NAMALWA (cell line): ENCODE data around the gene HAND2.

Experiments
- DNase-seq: peaks from one replicate; pipeline ENCODE4 v3.0.0-alpha.2; 2015; ENCODE audit warnings: low spot score

The HAND2 gene

GRCh38 chr4:173529477-173530325 is at the start of gene HAND2:
TSS of gene HAND2 (minus strand) at chr4:173530229. CDS start at chr4:173529289, 940 bp downstream.
- no peak for DNase-seq

GRCh38 chr4:173578956-173579355 is 48.9 kb upstream of the HAND2 start:
- no peak for DNase-seq

- DNase-seq, result no peak
These were observed 47.9 kb upstream of the HAND2 start for GRCh38 chr4:173577963-173578362.

GRCh38 chr4:173575482-173576152 is 45.6 kb upstream of the HAND2 start:
- no peak for DNase-seq

GRCh38 chr4:173573725-173574124 is 43.7 kb upstream of the HAND2 start:
- DNase-seq, result no peak

GRCh38 chr4:173573286-173573685 is 43.3 kb upstream of the HAND2 start:
- DNase-seq, result no peak

- DNase-seq, result no peak
These were observed 42.6 kb upstream of the HAND2 start for GRCh38 chr4:173572493-173573129.

- DNase-seq, result no peak
These were observed 41.6 kb upstream of the HAND2 start for GRCh38 chr4:173571620-173572019.

- no peak for DNase-seq
These were observed 35.3 kb upstream of the HAND2 start for GRCh38 chr4:173565281-173565680.

GRCh38 chr4:173564461-173564860 is 34.4 kb upstream of the HAND2 start:
- no peak for DNase-seq

GRCh38 chr4:173560896-173561295 is 30.9 kb upstream of the HAND2 start:
- no peak for DNase-seq

- no peak for DNase-seq
These were observed 26.5 kb upstream of the HAND2 start for GRCh38 chr4:173556398-173557131.

- no peak for DNase-seq
These were observed 17.9 kb upstream of the HAND2 start for GRCh38 chr4:173547889-173548288.

GRCh38 chr4:173546776-173547175 is 16.7 kb upstream of the HAND2 start:
- no peak for DNase-seq

GRCh38 chr4:173545440-173545839 is 15.4 kb upstream of the HAND2 start:
- DNase-seq, result no peak

- DNase-seq, result no peak
These were observed 13.2 kb upstream of the HAND2 start for GRCh38 chr4:173543266-173543665.

- DNase-seq, result no peak
These were observed 10.0 kb upstream of the HAND2 start for GRCh38 chr4:173539986-173540385.

GRCh38 chr4:173538909-173539445 is 8.9 kb upstream of the HAND2 start:
- DNase-seq, result no peak

- DNase-seq, result no peak
These were observed 8.3 kb upstream of the HAND2 start for GRCh38 chr4:173538148-173538908.

GRCh38 chr4:173537613-173538147 is 7.7 kb upstream of the HAND2 start:
- no peak for DNase-seq
